ENCODE measurements around the gene ZNF621.
A peak's percentile ranks its signal among the peaks of the same experiment; 100 is the strongest.

DNA sequence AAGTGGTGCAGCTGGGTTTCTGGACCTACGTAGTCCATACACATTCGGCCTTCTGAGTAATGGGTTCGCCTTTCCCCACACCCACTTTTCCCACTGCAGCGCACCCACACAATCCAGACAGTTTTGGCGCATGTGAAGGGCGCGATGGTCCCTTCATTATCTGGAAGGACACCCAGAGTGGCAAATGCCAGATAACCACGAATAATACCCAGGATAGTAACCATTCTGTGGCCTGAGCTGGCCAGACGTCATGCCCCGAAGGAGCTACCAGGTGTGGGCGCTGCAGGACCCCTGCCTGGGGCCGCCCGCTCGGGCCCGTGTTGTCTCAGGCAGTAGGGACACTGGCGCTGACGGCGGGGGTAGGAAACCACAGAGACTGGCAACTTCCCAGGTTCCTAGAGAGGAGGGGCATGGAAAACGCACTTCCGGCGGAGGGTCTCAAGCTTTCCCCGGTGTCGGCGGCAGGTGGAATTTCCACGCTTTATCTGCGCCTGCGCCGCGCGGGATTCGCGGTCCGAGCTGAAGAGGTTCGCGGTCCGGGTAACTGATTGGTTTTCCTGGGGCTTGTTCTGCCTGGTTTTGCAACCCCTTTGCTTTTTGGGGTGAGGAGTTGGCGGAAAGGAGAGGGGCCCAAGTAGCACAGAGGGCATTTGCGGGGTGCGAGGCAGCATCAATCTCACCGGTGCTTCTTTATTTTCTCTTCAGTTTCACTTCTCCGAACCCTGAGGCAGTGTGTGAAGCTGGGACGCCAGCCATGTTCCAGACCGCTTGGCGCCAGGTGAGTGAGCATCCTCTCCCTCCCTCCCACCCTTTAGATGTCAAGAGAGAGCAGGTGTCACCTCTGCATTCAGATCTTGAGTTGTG, 18.9 kb upstream of the ZNF621 start, which contains the start of gene ZNF620:
- TF ChIP-seq CREB1 (IDR thresholded peaks at IDR 0.05; ENCODE audit: low read depth): 0 out of 2 replicates have a peak, but pooled peaks have one; percentile 22
- TF ChIP-seq EGR1 (IDR thresholded peaks at IDR 0.05): peak; percentile 24; the same call in 1 of the 2 replicates
- TF ChIP-seq CEBPB (IDR thresholded peaks at IDR 0.05): no peak
- TF ChIP-seq, protein P1, sequence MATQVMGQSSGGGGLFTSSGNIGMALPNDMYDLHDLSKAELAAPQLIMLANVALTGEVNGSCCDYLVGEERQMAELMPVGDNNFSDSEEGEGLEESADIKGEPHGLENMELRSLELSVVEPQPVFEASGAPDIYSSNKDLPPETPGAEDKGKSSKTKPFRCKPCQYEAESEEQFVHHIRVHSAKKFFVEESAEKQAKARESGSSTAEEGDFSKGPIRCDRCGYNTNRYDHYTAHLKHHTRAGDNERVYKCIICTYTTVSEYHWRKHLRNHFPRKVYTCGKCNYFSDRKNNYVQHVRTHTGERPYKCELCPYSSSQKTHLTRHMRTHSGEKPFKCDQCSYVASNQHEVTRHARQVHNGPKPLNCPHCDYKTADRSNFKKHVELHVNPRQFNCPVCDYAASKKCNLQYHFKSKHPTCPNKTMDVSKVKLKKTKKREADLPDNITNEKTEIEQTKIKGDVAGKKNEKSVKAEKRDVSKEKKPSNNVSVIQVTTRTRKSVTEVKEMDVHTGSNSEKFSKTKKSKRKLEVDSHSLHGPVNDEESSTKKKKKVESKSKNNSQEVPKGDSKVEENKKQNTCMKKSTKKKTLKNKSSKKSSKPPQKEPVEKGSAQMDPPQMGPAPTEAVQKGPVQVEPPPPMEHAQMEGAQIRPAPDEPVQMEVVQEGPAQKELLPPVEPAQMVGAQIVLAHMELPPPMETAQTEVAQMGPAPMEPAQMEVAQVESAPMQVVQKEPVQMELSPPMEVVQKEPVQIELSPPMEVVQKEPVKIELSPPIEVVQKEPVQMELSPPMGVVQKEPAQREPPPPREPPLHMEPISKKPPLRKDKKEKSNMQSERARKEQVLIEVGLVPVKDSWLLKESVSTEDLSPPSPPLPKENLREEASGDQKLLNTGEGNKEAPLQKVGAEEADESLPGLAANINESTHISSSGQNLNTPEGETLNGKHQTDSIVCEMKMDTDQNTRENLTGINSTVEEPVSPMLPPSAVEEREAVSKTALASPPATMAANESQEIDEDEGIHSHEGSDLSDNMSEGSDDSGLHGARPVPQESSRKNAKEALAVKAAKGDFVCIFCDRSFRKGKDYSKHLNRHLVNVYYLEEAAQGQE (IDR thresholded peaks at IDR 0.05; ENCODE audit: low read depth): no peak
- TF ChIP-seq RAD21 (IDR thresholded peaks at IDR 0.05; ENCODE audit: low read depth): 0 out of 2 replicates have a peak, but pooled peaks have one; percentile 14
- TF ChIP-seq, protein P2, sequence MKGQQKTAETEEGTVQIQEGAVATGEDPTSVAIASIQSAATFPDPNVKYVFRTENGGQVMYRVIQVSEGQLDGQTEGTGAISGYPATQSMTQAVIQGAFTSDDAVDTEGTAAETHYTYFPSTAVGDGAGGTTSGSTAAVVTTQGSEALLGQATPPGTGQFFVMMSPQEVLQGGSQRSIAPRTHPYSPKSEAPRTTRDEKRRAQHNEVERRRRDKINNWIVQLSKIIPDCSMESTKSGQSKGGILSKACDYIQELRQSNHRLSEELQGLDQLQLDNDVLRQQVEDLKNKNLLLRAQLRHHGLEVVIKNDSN (IDR thresholded peaks at IDR 0.05): no peak; the same call in 1 of the 2 replicates
- TF ChIP-seq NFIC (IDR thresholded peaks at IDR 0.05): peak; percentile 68
